Activated CD4-positive, alpha-beta T cell treated with anti-CD3 and anti-CD28 coated beads for 36 hours (primary cell): ENCODE measurements around the gene BANK1. TPM values are rescaled to one million over a fixed set of nuclear protein-coding genes. Genes with fewer than 3 reads are reported as not detected.

Experiments
- ATAC-seq: fragments of 200-7000 bp; cut with Tn5 transposase; one replicate; pipeline ENCODE4 v1.10.0; 2021; ENCODE audit warnings: mild to moderate bottlenecking, moderate library complexity
- CTCF ChIA-PET: fragments of 350-600 bp; sonication (Branson Sonifier 250); formaldehyde crosslinking; loops from one replicate; lab custom pipeline; 2021; ENCODE audit warnings: antibody characterized with exemption; lab: Charles Lee
- POLR2A ChIA-PET: fragments of 350-600 bp; sonication (Branson Sonifier 250); formaldehyde crosslinking; loops from one replicate; lab custom pipeline; 2021; ENCODE audit warnings: antibody characterized with exemption, inconsistent platforms; lab: Charles Lee
- DNase-seq: peaks from one replicate; pipeline ENCODE4 v3.0.0-alpha.2; 2020
- H3K27ac Mint-ChIP-seq: one replicate; pipeline ENCODE4 v1.8.0; 2021; ENCODE audit warnings: mixed read lengths
- H3K27me3 Mint-ChIP-seq: one replicate; pipeline ENCODE4 v1.8.0; 2021; ENCODE audit warnings: mixed read lengths
- H3K36me3 Mint-ChIP-seq: one replicate; pipeline ENCODE4 v1.8.0; 2021; ENCODE audit warnings: low read depth, mixed read lengths
- H3K4me1 Mint-ChIP-seq: one replicate; pipeline ENCODE4 v1.8.0; 2021; ENCODE audit warnings: mixed read lengths
- H3K4me3 Mint-ChIP-seq: one replicate; pipeline ENCODE4 v1.8.0; 2021; ENCODE audit warnings: mild to moderate bottlenecking, moderate library complexity, mixed read lengths
- H3K9me3 Mint-ChIP-seq: one replicate; pipeline ENCODE4 v1.8.0; 2021; ENCODE audit warnings: low read depth, mixed read lengths
- intact Hi-C, 2 experiments: fragments of 100-400 bp; cut with DNase I in 1 of 2; cut with micrococcal nuclease in 1 of 2; formaldehyde crosslinking; loops; one replicate each; pipeline versions ENCODE4 v1.14.2 to v1.15.1; 2022 to 2024; cut with DNase I, micrococcal nuclease
- total RNA-seq, 2 experiments: library from RNA; stranded (reverse); gene quantifications; one replicate each; pipeline ENCODE4 v1.2.3, GENCODE V29; 2021

The BANK1 gene
- total RNA-seq, 2 experiments from 2014 or later: not detected

DNA sequence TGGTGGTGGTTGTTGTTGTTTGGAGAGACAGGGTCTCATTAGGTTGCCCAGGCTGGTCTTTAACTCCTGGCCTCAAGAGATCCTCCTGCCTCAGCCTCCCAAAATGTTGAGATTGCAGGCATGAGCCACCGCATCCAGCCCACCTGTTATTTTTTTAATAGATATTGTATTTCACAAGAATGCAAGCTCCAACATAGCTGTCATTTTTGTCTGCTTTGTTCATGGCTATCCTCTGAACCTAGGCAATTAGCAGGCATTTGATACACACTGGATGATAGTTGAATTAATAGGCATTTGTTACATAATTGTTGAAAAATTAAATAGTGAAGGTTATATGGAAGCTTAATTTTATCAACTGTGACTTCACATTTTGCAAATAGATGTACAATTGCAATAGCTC is 64.7 kb downstream of the BANK1 start:
- no peaks in the 10 kb centered on the region for H3K36me3 Mint-ChIP-seq
- no peaks in the 10 kb centered on the region for H3K9me3 Mint-ChIP-seq
- H3K27me3 Mint-ChIP-seq: peaks cover 2% of the 10 kb centered on the region
- intact Hi-C loops: no loop called here
- H3K4me3 Mint-ChIP-seq: no peak overlapping the region
- POLR2A ChIA-PET: no interaction called here
- no peak overlapping the region for H3K27ac Mint-ChIP-seq
- CTCF ChIA-PET: interaction anchor here (0.8 kb wide), 1 partner anchor 349 kb away, joined by 3 read pairs; no protein-coding TSS in a partner anchor
- no peaks in the 10 kb centered on the region for H3K4me1 Mint-ChIP-seq
- ATAC-seq (no peak), DNase-seq (no peak)

DNA sequence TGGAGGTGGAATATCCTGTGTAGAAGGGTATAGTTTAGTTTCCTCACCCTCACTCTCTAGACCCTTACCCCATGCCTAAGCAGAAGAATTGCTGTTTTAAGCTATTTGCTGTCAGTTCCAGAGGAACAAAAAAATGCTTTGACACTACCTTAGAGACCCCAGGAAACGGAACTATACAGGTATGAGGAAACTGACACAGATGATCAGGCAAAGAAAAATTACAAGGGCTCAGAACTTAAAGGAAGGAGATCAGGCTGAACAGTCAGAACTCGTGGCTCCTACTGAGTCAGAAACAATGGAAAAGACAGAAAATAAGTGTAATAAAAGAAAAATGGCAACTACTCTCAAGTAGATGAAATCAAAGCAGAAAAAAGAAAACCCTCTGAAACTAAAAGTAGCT is 65.6 kb downstream of the BANK1 start:
- peaks cover 2% of the 10 kb centered on the region for H3K27me3 Mint-ChIP-seq
- no peaks in the 10 kb centered on the region for H3K36me3 Mint-ChIP-seq
- no peak for DNase-seq
- CTCF ChIA-PET: no interaction called here
- POLR2A ChIA-PET: no interaction called here
- intact Hi-C loops: no loop called here
- no peak overlapping the region for H3K4me3 Mint-ChIP-seq
- no peaks in the 10 kb centered on the region for H3K4me1 Mint-ChIP-seq
- H3K9me3 Mint-ChIP-seq: no peaks in the 10 kb centered on the region
- no peak overlapping the region for H3K27ac Mint-ChIP-seq
- no peak for ATAC-seq

DNA sequence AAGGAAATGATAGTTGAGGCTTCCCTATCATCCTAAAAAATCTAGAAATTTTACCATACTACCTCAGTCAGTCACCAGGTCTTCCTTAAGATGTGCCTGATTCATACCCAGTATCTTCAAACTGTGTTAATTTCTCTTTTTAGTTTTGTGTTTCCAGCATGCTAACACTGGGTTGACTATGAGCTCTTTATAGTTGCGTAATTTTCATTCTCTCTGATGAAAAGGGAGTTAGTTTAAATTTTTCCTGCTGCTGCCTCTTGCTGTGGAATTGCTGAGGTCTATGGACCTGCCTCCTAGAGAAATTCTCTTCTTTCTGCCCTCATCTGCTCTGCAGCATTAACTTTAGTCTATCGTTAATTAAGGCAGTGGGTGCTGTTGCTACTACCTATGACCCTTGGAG is 66.6 kb downstream of the BANK1 start:
- Mint-ChIP-seq H3K4me1 (no peaks in the 10 kb centered on the region), H3K27ac (no peak overlapping the region), H3K27me3 (peaks cover 2% of the 10 kb centered on the region), H3K9me3 (no peaks in the 10 kb centered on the region), H3K4me3 (no peak overlapping the region), H3K36me3 (no peaks in the 10 kb centered on the region)
- ChIA-PET POLR2A (no interaction called here), CTCF (no interaction called here)
- ATAC-seq (no peak), DNase-seq (no peak)
- intact Hi-C loops: no loop called here

DNA sequence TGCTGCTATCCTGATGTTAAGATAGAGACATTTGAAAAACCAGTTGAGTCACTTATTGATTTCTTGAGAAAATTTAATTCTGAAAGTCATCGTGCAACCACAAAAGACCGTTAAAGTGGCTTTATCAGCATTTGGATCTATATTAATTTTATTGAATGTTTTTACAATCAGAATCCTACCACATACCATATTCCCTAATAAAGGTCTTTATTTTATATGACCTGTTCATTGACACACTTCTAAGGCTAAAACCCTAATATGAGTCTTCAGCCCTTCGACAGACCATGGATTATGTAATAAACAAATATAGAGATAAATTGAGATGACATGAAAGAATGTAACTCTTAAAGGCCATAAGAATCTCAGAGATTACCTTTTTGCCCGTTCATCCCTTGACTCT is 68.1 kb downstream of the BANK1 start:
- H3K27me3 Mint-ChIP-seq: peaks cover 2% of the 10 kb centered on the region
- intact Hi-C loops: no loop called here
- ATAC-seq (no peak), DNase-seq (no peak)
- H3K4me1 Mint-ChIP-seq: no peaks in the 10 kb centered on the region
- ChIA-PET CTCF (interaction anchor here (1.0 kb wide), 1 partner anchor 11 kb away, joined by 3 read pairs; no protein-coding TSS in a partner anchor), POLR2A (no interaction called here)
- H3K27ac Mint-ChIP-seq: no peak overlapping the region
- no peak overlapping the region for H3K4me3 Mint-ChIP-seq
- H3K36me3 Mint-ChIP-seq: no peaks in the 10 kb centered on the region
- no peaks in the 10 kb centered on the region for H3K9me3 Mint-ChIP-seq

DNA sequence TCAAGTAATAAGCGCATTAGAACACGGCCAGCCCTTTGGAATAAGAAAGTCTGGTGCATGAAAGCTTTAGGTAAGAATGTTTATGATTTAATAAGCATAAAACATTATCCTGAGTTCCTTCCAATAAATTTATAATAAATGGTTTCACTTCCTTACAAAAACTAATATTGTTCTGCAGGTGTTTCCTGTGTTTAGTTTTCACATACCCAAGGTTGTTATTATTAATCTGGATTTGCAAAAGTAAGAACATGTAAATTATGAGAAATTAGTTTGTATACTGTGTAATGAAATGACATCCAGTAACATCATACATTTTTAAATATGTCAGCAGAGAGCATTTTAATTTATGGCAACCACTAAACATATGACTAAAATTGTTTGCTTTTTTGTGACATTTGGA is 72.1 kb downstream of the BANK1 start:
- Mint-ChIP-seq H3K9me3 (no peaks in the 10 kb centered on the region), H3K36me3 (no peaks in the 10 kb centered on the region), H3K27ac (no peak overlapping the region), H3K4me1 (no peaks in the 10 kb centered on the region), H3K27me3 (peaks cover 2% of the 10 kb centered on the region), H3K4me3 (no peak overlapping the region)
- POLR2A ChIA-PET: no interaction called here
- intact Hi-C loops: no loop called here
- DNase-seq (no peak), ATAC-seq (no peak)
- CTCF ChIA-PET: no interaction called here

DNA sequence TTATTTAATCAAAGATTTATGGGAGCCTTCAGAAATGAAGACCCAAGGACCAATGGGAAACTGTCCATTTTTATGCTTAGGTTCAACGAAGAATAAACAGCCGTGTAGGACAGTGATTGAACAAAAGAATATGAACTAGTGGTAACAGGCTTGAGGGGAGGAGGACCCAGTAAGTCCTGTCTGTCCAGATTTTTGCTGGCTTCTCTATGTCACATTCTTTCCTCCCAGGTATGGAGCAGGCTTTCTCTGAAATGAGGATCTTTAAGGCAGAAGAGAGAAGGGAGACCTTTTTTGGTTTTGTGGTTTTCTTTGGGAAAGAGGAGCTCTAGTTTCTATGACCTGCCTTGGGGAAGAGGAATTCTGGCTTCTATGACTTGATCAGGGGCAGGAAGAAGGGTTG is 74.1 kb downstream of the BANK1 start:
- intact Hi-C loops: no loop called here
- Mint-ChIP-seq H3K4me3 (no peak overlapping the region), H3K27me3 (peaks cover 2% of the 10 kb centered on the region), H3K9me3 (no peaks in the 10 kb centered on the region), H3K4me1 (no peaks in the 10 kb centered on the region), H3K27ac (no peak overlapping the region), H3K36me3 (no peaks in the 10 kb centered on the region)
- no peak for ATAC-seq
- POLR2A ChIA-PET: no interaction called here
- CTCF ChIA-PET: no interaction called here
- DNase-seq: no peak

DNA sequence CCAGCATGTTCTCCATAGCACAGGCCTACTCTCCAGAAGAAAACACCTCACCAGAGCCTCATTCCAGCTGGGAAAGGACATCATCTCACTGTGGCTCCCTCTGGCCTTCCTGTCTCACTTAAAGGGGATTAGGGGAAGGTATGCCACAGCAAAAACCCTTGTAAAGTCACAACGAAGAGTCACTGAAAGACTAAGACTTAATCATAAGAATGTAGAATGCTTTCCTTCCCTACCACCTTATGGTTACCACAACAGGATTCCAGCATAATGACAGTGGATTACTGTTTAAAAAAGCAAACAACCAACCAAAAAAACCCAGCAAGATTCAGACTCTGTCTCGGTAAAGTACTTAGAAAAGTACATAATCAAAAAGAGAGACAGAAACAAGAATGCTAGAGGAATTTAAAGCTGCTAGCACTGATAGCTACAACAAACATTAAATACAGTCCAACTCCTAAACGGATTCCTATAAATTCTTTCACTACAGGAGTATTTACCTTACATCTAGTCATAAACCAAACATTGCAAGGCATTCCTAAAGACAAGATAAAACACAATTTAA is 75.1 kb downstream of the BANK1 start:
- POLR2A ChIA-PET: no interaction called here
- Mint-ChIP-seq H3K27ac (no peak overlapping the region), H3K36me3 (no peaks in the 10 kb centered on the region), H3K4me1 (no peaks in the 10 kb centered on the region), H3K27me3 (no peaks in the 10 kb centered on the region), H3K4me3 (no peak overlapping the region), H3K9me3 (no peaks in the 10 kb centered on the region)
- intact Hi-C loops: no loop called here
- ATAC-seq: no peak
- CTCF ChIA-PET: no interaction called here
- DNase-seq: no peak

DNA sequence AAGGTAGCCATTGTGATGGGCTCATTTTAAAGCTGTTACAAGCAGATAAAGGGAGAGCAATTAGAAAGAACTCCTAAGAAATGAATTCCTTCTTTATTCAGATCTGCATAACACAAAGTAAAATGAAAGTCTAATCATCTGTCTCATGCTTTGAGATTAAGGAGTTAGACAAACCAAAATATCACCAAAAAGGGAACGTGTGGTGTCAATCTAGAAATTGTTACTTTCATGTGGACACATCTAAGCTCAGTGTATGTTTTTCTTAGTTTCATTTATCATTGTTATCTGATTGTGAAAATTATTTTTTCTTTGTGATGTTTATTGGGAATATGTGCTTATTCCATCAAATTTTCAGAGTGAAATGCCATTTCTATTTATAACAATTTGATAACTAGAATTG is 80.3 kb downstream of the BANK1 start:
- no peaks in the 10 kb centered on the region for H3K36me3 Mint-ChIP-seq
- no peaks in the 10 kb centered on the region for H3K9me3 Mint-ChIP-seq
- DNase-seq (no peak), ATAC-seq (no peak)
- POLR2A ChIA-PET: no interaction called here
- peaks cover 9% of the 10 kb centered on the region for H3K27me3 Mint-ChIP-seq
- intact Hi-C loops: no loop called here
- no peak overlapping the region for H3K4me3 Mint-ChIP-seq
- H3K27ac Mint-ChIP-seq: no peak overlapping the region
- no peaks in the 10 kb centered on the region for H3K4me1 Mint-ChIP-seq
- CTCF ChIA-PET: interaction anchor here (1.3 kb wide), 1 partner anchor 8 kb away, joined by 3 read pairs; no protein-coding TSS in a partner anchor

DNA sequence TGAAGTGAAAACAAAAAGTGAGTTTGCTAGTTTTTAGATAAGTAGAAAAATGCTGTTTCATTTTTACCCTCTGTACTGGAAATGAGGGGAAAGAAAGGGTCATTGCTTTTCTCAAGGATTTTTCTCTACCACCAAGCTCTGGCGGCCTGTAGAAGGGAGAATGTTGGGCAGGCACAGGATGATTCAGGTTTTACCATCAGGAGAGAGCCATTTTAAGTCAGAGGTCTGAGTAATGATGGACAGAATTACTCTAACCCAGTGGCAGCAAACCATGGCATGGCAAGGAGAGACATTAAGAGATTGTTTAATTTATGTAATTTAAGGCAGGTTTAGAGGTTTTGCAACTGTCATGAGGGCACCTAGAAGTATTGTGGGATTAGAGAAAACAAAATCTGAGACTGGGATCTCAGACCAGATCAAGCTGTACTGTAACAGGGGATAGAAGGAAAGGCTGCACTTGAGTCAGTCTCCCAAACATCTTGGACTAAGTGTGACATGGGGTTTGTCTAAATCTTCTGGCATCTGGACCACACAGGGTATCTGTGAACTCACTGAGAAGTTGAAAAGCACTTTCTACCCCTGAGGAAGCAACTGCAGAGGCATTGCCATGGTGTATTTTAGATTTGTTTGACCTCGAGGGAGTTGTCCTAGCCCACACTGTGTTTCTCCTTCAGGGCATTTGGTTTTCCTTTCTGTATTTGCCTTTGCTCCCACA is 81.6 kb downstream of the BANK1 start:
- intact Hi-C loops: no loop called here
- Mint-ChIP-seq H3K4me1 (no peaks in the 10 kb centered on the region), H3K27ac (no peak overlapping the region), H3K4me3 (no peak overlapping the region), H3K36me3 (no peaks in the 10 kb centered on the region), H3K9me3 (no peaks in the 10 kb centered on the region), H3K27me3 (peaks cover 9% of the 10 kb centered on the region)
- ATAC-seq (peak; percentile 33), DNase-seq (no peak)
- ChIA-PET POLR2A (no interaction called here), CTCF (interaction anchor here (0.6 kb wide), 2 partner anchors 122 to 225 kb away, joined by 3 read pairs; no protein-coding TSS in a partner anchor)

DNA sequence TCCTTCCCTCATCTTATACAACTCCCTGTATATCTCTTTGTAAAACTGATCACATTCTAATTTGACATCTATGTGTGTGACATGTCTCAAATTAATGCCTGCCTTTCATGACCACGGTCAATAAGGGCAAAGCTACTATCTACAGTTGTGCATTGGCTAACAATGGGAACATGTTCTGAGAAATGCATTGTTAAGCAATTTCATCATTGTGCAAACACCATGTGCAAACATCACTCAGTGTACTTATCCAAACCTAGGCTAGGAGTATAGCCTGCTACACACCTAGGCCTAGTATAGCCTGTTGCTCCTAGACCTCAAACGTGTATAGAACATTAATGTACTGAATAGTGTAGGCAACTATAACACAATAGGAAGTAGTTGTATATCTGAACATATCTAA is 95.0 kb downstream of the BANK1 start:
- no peaks in the 10 kb centered on the region for H3K36me3 Mint-ChIP-seq
- H3K4me3 Mint-ChIP-seq: no peak overlapping the region
- H3K9me3 Mint-ChIP-seq: no peaks in the 10 kb centered on the region
- CTCF ChIA-PET: no interaction called here
- POLR2A ChIA-PET: no interaction called here
- no peak for ATAC-seq
- intact Hi-C loops: no loop called here
- H3K27ac Mint-ChIP-seq: no peak overlapping the region
- H3K27me3 Mint-ChIP-seq: no peaks in the 10 kb centered on the region
- no peak for DNase-seq
- no peaks in the 10 kb centered on the region for H3K4me1 Mint-ChIP-seq

DNA sequence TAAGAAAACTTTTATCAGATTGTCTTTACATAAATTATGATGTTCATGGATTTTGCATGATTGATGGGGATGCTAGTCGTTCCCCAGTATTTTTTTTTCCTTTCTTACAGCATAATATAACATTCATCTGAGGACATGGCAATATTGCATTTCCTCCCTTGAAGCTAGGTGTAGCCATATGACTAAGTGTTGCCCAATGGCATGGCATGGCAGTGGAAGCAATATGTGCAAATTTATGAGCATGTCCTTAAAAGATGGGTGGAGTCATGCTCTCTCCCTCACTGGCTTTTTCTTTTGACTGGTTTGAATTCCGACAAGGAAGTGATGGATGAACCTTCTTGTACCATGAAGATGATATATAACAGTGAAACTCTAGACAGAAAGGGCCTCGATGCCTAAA is 96.3 kb downstream of the BANK1 start:
- Mint-ChIP-seq H3K4me1 (no peaks in the 10 kb centered on the region), H3K27me3 (no peaks in the 10 kb centered on the region)
- CTCF ChIA-PET: no interaction called here

DNA sequence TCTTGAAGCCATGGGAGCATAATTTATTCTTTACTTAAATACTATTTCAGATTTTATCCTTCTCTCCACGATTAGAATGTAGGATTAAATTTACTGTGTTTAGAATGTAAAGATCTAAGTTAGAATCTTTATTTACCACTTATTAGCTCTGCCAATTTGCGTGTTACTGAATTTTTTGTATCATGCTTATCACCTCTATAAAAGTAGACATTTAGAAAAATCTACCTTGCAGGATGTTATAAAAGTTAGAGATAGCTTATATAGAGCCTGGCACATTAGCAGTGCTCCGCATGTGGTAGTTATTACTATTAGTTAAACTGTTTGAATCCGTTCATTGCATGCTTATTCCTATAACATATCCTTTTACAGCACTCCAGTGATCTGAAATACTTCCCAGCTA is 97.9 kb downstream of the BANK1 start:
- H3K36me3 Mint-ChIP-seq: no peaks in the 10 kb centered on the region
- ATAC-seq: no peak
- H3K4me3 Mint-ChIP-seq: no peak overlapping the region
- ChIA-PET CTCF (no interaction called here), POLR2A (no interaction called here)
- no peaks in the 10 kb centered on the region for H3K4me1 Mint-ChIP-seq
- DNase-seq: no peak
- no peak overlapping the region for H3K27ac Mint-ChIP-seq
- H3K9me3 Mint-ChIP-seq: peaks cover 6% of the 10 kb centered on the region
- H3K27me3 Mint-ChIP-seq: no peaks in the 10 kb centered on the region
- intact Hi-C loops: no loop called here

More for the DNA sequence above, 96.3 kb downstream of the BANK1 start:
- no peaks in the 10 kb centered on the region for H3K36me3 Mint-ChIP-seq
- DNase-seq (no peak), ATAC-seq (no peak)
- H3K9me3 Mint-ChIP-seq: peaks cover 5% of the 10 kb centered on the region
- POLR2A ChIA-PET: no interaction called here
- H3K27ac Mint-ChIP-seq: no peak overlapping the region
- H3K4me3 Mint-ChIP-seq: no peak overlapping the region
- intact Hi-C loops: no loop called here
